Measurements from ENCODE around the gene CRIM1.

The CRIM1 gene

GRCh38 chr2:36490749-36491148 lies 135.2 kb downstream of the CRIM1 start:
- DNase-seq: no peak

- no peak for DNase-seq
These were observed 136.8 kb downstream of the CRIM1 start for GRCh38 chr2:36492216-36492945.

DNA sequence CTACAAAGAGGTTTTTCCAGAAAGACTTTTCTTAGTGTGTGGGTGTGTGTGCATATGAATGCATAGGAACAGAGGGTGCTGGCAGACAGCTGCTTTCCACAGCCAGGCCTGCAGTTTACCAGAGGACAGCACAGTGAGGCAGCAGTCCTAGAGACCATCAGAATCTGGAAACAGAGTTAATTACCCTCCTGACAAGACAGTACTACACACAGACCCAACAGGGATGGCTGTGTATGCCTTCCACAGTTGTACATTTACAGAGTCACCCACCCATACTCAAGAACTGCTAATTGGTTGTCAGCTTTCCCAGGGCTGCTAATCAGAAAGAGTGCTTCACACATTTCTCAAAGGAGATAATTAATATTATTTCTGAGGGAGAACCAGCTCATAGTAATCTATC lies 137.7 kb downstream of the CRIM1 start:
- DNase-seq: no peak

DNA sequence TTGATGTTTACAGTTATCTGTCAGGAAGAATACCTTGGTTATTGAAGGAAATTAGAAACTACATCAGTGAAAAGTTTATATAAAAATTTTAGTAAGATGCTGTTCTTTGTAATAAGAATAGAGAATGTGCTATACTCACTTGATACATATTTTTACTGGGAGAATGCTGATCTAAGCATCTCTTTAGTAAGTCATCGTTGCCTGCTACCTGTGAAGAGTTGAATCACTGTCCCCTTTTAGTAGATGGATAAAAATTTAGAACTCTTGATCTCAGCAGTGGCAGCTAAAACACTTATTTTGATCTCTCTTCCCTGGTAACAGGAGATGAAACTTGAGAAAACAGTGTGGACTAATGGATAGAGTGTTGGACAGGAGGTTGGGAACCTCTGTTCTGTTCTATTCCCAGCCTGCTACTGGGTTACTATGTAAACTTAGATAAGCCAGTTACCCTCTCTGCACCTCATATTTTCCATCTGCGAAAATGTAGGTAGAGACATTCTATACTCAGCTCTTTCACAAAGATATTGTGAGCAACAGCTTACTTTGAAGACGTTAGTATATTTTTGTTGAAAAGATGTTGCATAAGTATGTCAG lies 142.1 kb downstream of the CRIM1 start:
- DNase-seq: no peak

- no peak for DNase-seq
These were observed 143.7 kb downstream of the CRIM1 start for GRCh38 chr2:36499128-36499820.

DNA sequence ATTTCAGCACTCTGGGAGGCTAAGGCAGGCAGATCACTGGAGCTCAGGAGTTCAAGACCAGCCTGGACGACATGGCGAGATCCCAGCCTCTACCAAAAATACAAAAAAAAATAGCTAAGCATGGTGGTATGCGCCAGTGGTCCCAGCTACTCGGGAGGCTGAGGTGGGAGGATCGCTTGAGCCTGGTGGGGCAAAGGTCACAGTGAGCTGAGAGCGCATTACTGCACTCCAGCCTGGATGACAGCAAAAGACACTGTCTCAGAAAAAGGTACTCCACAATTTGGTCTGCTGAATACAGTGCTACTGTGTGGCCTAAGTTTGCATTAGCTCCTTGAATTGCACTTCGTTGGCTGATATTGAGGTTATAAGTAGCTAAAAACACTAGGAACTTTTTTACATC lies 144.5 kb downstream of the CRIM1 start:
- no peak for DNase-seq

GRCh38 chr2:36502081-36502480 lies 146.5 kb downstream of the CRIM1 start:
- no peak for DNase-seq

GRCh38 chr2:36507408-36507812 lies 151.8 kb downstream of the CRIM1 start:
- DNase-seq: no peak

- no peak for DNase-seq
These were observed 153.5 kb downstream of the CRIM1 start for GRCh38 chr2:36509075-36509474.

DNA sequence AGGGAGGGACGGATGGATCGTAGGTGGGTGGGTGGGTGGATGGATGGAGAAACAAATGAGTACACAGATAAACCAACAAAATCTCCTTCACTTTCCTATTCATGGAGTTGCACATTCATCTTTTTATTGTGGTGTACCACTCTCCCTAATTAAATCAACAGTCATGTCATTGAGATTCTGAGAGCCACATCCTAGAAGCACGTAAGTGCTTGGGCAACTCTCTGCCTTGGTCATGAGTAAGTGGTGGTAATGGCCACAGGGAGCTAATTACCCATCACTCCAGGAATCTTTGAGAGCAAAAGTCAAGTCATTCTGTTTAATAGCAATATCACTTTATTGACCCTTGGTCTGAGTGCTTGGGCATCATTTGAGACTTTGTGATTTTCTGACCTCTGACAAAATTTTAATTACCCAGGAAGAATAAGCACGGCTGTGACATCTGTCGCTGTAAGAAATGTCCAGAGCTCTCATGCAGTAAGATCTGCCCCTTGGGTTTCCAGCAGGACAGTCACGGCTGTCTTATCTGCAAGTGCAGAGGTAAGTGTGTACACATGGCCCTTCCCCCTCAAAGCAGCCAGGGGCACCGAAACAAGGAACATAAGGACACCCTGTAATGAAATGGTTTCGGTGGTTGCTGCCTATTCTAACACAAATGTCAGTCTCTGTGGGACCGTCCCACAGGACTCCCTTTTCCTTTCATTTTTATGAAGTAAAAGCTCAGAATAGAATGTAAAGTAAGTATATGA lies 156.5 kb downstream of the CRIM1 start:
- DNase-seq: no peak

- DNase-seq: no peak
These were observed 157.1 kb downstream of the CRIM1 start for GRCh38 chr2:36512705-36513104.

GRCh38 chr2:36513661-36514060 lies 158.1 kb downstream of the CRIM1 start:
- no peak for DNase-seq

DNA sequence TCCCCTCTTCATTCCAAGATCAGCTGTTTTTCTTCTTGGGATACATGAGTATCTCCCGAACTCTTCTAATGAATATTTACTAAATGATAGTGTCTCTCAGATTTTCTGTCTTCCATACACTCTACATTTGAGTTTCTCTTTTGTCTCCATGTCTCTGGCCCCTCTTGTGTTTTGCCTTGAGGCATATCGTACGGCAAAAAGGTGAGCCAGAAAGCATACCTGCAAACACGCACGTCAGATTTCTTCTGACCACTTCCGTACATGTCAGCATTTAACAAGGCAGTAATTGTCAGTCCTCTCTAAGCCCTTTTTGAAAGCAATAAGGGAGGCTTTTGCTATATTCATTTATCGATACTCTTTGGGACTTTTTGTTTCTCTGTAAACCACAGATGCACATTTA lies 160.0 kb downstream of the CRIM1 start:
- no peak for DNase-seq

- no peak for DNase-seq
These were observed 160.7 kb downstream of the CRIM1 start for GRCh38 chr2:36516136-36516870.

DNA sequence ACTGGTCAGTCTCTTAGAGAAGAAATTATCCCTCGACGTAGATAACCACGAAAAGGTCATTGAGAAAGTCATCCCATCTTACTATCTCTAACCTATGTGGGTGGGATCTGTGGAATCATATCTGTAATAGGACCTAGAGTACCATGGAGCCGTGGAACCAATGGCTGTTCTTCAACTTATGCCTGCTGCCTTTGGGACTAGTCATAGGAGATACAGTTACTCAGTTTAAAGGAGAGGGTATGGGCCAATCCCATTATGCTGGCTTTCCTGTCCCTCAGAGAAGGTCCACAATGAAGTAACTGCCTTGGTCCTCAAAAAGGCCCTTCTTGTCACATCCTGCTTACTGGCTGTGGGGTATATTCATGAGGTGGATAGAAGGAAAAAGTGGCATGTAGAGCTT lies 164.9 kb downstream of the CRIM1 start:
- no peak for DNase-seq

GRCh38 chr2:36523153-36523552 lies 167.6 kb downstream of the CRIM1 start:
- DNase-seq: no peak

GRCh38 chr2:36525245-36525644 lies 169.7 kb downstream of the CRIM1 start:
- DNase-seq: no peak

GRCh38 chr2:36526226-36526625 lies 170.6 kb downstream of the CRIM1 start:
- DNase-seq: no peak

- DNase-seq: no peak
These were observed 172.7 kb downstream of the CRIM1 start for GRCh38 chr2:36528274-36528673.

DNA sequence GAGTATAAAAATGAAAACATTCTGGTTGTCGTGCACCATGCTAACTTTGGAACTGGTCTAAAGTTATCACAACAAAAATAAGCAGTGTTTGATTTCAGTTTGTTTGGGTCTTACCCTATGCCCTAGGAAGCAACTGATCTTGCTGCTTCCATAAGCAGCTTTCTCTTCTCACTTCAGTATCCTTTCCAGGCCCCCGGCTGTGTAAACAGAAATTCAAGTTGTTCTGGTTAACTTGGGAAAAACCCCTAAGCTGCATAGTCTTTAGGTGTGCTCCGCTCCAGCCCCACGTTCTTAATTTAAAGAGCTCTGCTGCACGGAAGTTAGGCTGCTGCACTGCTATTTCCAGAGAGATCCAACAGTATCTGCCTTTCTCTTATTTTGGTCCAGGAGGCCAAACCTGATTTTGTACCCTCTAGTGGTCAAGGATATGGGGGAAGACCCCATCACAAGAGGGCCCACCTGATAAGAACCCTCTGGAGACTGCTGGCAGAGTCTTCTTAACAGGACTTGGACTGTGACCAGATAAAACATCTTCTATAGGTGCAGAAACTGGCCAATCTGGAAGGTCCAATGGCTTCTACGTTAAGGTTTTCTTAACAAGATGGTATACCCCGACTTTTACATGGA lies 173.3 kb downstream of the CRIM1 start:
- DNase-seq: no peak

DNA sequence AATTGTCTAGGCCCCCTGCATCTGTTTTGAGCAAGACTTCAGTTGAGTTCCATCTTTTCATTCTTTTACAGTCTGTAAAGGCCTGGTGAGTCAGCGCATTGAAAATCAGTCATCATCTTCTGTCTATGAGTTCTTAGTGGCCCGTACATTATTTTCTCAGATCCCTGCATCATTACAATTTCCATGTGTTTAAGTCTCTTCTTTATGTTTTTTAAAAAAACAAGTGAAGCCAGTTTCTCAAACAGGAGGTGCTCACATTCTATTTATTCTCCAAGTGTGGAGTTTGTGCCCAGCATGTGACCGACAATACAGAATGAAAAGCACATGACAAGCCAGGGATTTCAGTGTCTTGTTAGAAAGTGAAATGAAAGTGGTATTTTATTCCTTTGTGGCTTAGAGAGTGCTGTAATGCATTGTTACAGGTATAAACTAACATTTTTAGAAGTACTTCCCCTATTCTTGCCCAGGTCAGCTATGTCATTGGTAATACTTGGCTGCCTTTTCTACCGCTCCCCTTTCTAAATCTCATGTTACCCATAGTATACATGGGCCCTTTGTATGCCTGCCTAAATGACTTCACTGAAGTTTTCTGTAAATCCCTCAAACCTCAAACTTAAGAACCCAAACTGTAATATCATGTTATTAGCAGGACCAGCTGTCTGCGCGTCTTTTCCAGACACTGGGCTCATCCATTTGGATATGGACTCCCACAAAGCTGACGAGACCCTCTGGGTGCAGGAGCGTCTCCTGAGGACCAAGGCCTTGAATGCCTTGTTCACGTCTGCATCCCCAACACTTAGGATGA lies 174.8 kb downstream of the CRIM1 start:
- DNase-seq: no peak

DNA sequence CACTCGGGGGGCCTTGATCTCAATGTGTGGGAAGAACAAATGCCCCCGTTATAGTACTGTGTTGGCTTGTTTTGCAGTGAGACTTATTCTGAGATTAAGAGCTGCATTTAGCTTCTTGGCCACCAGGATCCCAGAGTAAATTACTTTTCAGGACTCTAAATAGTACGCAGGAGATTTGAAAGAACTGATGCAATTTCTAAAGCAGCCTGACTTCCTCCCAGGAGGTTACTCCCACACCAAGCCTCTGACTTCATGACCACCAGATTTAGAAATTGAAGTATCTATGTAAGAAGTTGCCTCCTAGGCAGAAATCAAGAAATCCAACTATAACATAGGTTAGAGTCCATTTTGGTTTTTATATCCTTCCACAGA lies 175.4 kb downstream of the CRIM1 start:
- DNase-seq: no peak

Measured in NCI-H187 (cell line).